HepG2 (cell line): ENCODE results near the gene WDR45B. TPM values are rescaled to one million over a fixed set of nuclear protein-coding genes. Genes with fewer than 3 reads are reported as not detected.
A peak's percentile ranks its signal among the peaks of the same experiment; 100 is the strongest.

ENCODE experiments used
- ATAC-seq: fragments of 200-7000 bp; cut with Tn5 transposase; 3 replicates; pipeline ENCODE4 v1.9.1; 2020; ENCODE audit warnings: mild to moderate bottlenecking, moderate library complexity
- BruUV-seq: library from RNA; stranded (reverse); fragments of 400-500 nt; replicated peaks from 2 replicates; lab custom pipeline; 2021; lab: Mats Ljungman, UMichigan
- CTCF ChIA-PET: fragments of 300-600 bp; formaldehyde crosslinking; extraction: SDS; loops from one replicate; lab custom pipeline; 2021; ENCODE audit warnings: low total read pairs, inconsistent platforms, low intra/inter-chr PET ratio; lab: Yijun Ruan, JAX
- POLR2A ChIA-PET: fragments of 350-600 bp; sonication (Branson Sonifier 250); formaldehyde crosslinking; loops from one replicate; lab custom pipeline; 2020; ENCODE audit warnings: antibody characterized with exemption, inconsistent platforms; lab: Yijun Ruan, JAX
- DNase-seq: peaks from one replicate; pipeline ENCODE4 v3.0.0-alpha.2; 2015; ENCODE audit warnings: low spot score
- FAIRE-seq: peaks from 3 replicates; lab custom pipeline; 2011; peaks lifted over from hg19 to GRCh38; lab: Jason Lieb, UNC
- H2AFZ ChIP-seq: one replicate; pipeline ENCODE4 v1.6.1; 2011; ENCODE audit warnings: low read length, inconsistent platforms
- H3K27ac ChIP-seq: fragments of 300-600 bp; 3 replicates; pipeline ENCODE4 v1.8.0; 2011; ENCODE audit warnings: mixed run types, mild to moderate bottlenecking, mixed read lengths, low read length, inconsistent platforms; ENCODE audit not compliant: insufficient read depth; ENCODE audit errors: extremely low read length
- H3K27me3 ChIP-seq, 2 experiments: fragments of 200-600 bp in 1 of 2; 2 replicates in 1 of 2; 3 replicates in 1 of 2; pipeline versions ENCODE4 v1.6.0 to v1.8.0; 2011; ENCODE audit warnings: low read length in 2 of 2, mild to moderate bottlenecking in 2 of 2, moderate library complexity in 2 of 2, inconsistent platforms in 1 of 2; ENCODE audit not compliant: insufficient read depth in 2 of 2, control insufficient read depth in 1 of 2
- H3K36me3 ChIP-seq, 2 experiments: fragments of 200-600 bp in 1 of 2; replicated peaks in 1 of 2; 2 replicates in 1 of 2; 3 replicates in 1 of 2; pipeline versions ENCODE4 v1.5.1 to v1.8.0; 2011; ENCODE audit warnings: low read length in 2 of 2, inconsistent platforms in 1 of 2; ENCODE audit not compliant: insufficient read depth in 2 of 2, control insufficient read depth in 1 of 2
- H3K4me1 ChIP-seq: 2 replicates; pipeline ENCODE4 v1.5.1; 2012; ENCODE audit warnings: low read length, inconsistent platforms; ENCODE audit not compliant: insufficient read depth
- H3K4me2 ChIP-seq: 2 replicates; pipeline ENCODE4 v1.6.0; 2011; ENCODE audit warnings: low read depth, low read length, inconsistent platforms
- H3K4me3 ChIP-seq, 3 experiments: fragments of 200-600 bp in 1 of 3; sonication (generic), shearing (Covaris generic) in 1 of 3; replicated peaks in 1 of 3; 2 replicates each; pipeline ENCODE4 v1.5.1; 2011 to 2016; ENCODE audit warnings: low read length in 3 of 3, inconsistent platforms in 2 of 3, low read depth in 2 of 3, mild to moderate bottlenecking in 2 of 3, control low read depth in 1 of 3, mixed read lengths in 1 of 3; ENCODE audit not compliant: insufficient read depth in 1 of 3
- H3K79me2 ChIP-seq: one replicate; pipeline ENCODE4 v1.6.1; 2011; ENCODE audit warnings: low read length, inconsistent platforms; ENCODE audit not compliant: insufficient read depth
- H3K9ac ChIP-seq: 2 replicates; pipeline ENCODE4 v1.6.0; 2011; ENCODE audit warnings: mild to moderate bottlenecking, low read depth, low read length, inconsistent platforms; ENCODE audit not compliant: insufficient read depth
- H3K9me3 ChIP-seq: 2 replicates; pipeline ENCODE4 v1.5.1; 2012; ENCODE audit warnings: mild to moderate bottlenecking, low read length
- H4K20me1 ChIP-seq: 2 replicates; pipeline ENCODE4 v1.6.0; 2011; ENCODE audit warnings: inconsistent platforms, mild to moderate bottlenecking, low read length, moderate library complexity; ENCODE audit not compliant: insufficient read depth
- CHCHD3 ChIP-seq: sonication (generic); formaldehyde crosslinking; IDR thresholded peaks from 2 replicates; pipeline ENCODE4 v1.8.0; 2022; ENCODE audit warnings: mild to moderate bottlenecking, missing genetic modification reagents, moderate library complexity
- ETV6 ChIP-seq: sonication (generic); formaldehyde crosslinking; conservative IDR thresholded peaks from 2 replicates; pipeline ENCODE4 v1.4.0; 2020; ENCODE audit warnings: missing genetic modification reagents
- FOXA1 ChIP-seq, 2 experiments: fragments of 450-650 bp in 1 of 2; sonication (generic) in 1 of 2; formaldehyde crosslinking in 1 of 2; IDR thresholded peaks; 2 replicates each; pipeline versions ENCODE4 v1.4.0 to v1.6.1; 2016 to 2020; ENCODE audit warnings: missing genetic modification reagents in 1 of 2
- GATAD1 ChIP-seq: IDR thresholded peaks from 2 replicates; pipeline ENCODE4 v1.6.1; 2016; ENCODE audit warnings: missing genetic modification reagents, missing compliant biosample characterization
- HNRNPUL1 ChIP-seq: fragments of 200-400 bp; formaldehyde crosslinking; IDR thresholded peaks from 2 replicates; pipeline ENCODE4 v1.6.1; 2017; ENCODE audit warnings: low read depth, mild to moderate bottlenecking, low read length, moderate library complexity
- NFYB ChIP-seq: sonication (generic); formaldehyde crosslinking; IDR thresholded peaks from 2 replicates; pipeline ENCODE4 v1.4.0; 2020; ENCODE audit warnings: missing genetic modification reagents
- NKX3-1 ChIP-seq: sonication (generic); formaldehyde crosslinking; IDR thresholded peaks from 2 replicates; pipeline ENCODE4 v1.5.0; 2020; ENCODE audit warnings: missing genetic modification reagents
- PITX1 ChIP-seq: sonication (generic); formaldehyde crosslinking; IDR thresholded peaks from 2 replicates; pipeline ENCODE4 v1.5.1; 2020; ENCODE audit warnings: mild to moderate bottlenecking, missing genetic modification reagents
- PLRG1 ChIP-seq: fragments of 450-650 bp; conservative IDR thresholded peaks from 2 replicates; pipeline ENCODE4 v1.6.1; 2016
- POLR2G ChIP-seq: fragments of 200-400 bp; formaldehyde crosslinking; IDR thresholded peaks from 2 replicates; pipeline ENCODE4 v1.6.1; 2018; ENCODE audit warnings: mild to moderate bottlenecking, low read depth, low read length, moderate library complexity
- RBM22 ChIP-seq: fragments of 200-400 bp; formaldehyde crosslinking; optimal IDR thresholded peaks from 2 replicates; pipeline ENCODE3; 2017; ENCODE audit warnings: mild to moderate bottlenecking, low read length, moderate library complexity
- SMYD3 ChIP-seq: sonication (generic); formaldehyde crosslinking; IDR thresholded peaks from 2 replicates; pipeline ENCODE4 v1.8.1; 2023; ENCODE audit warnings: mild to moderate bottlenecking, missing genetic modification reagents
- TFDP1 ChIP-seq: IDR thresholded peaks from 2 replicates; pipeline ENCODE4 v1.6.1; 2016; ENCODE audit warnings: missing compliant biosample characterization, missing genetic modification reagents, borderline replicate concordance
- ZBTB25 ChIP-seq: IDR thresholded peaks from 2 replicates; pipeline ENCODE4 v1.6.1; 2018; ENCODE audit warnings: missing genetic modification reagents
- ZBTB33 ChIP-seq: sonication (generic); formaldehyde crosslinking; IDR thresholded peaks from 2 replicates; pipeline ENCODE4 v1.4.0; 2020; ENCODE audit warnings: missing genetic modification reagents
- ZBTB38 ChIP-seq: sonication (generic); formaldehyde crosslinking; IDR thresholded peaks from 2 replicates; pipeline ENCODE4 v1.5.1; 2020; ENCODE audit warnings: mild to moderate bottlenecking, missing genetic modification reagents
- ZC3H13 ChIP-seq: sonication (generic); formaldehyde crosslinking; IDR thresholded peaks from 2 replicates; pipeline ENCODE4 v1.8.1; 2023; ENCODE audit warnings: mild to moderate bottlenecking, missing genetic modification reagents, moderate library complexity
- ZNF12 ChIP-seq: sonication (generic); formaldehyde crosslinking; IDR thresholded peaks from 2 replicates; pipeline ENCODE4 v1.5.0; 2020; ENCODE audit warnings: missing genetic modification reagents
- ZNF17 ChIP-seq: sonication (generic); formaldehyde crosslinking; IDR thresholded peaks from 2 replicates; pipeline ENCODE4 v1.5.0; 2020; ENCODE audit warnings: mild to moderate bottlenecking, missing genetic modification reagents
- ZNF317 ChIP-seq: sonication (generic); formaldehyde crosslinking; IDR thresholded peaks from 2 replicates; pipeline ENCODE4 v1.5.0; 2020; ENCODE audit warnings: mild to moderate bottlenecking, missing genetic modification reagents
- ZNF460 ChIP-seq: sonication (generic); formaldehyde crosslinking; IDR thresholded peaks from 2 replicates; pipeline ENCODE4 v1.5.1; 2020; ENCODE audit warnings: missing genetic modification reagents, mild to moderate bottlenecking, borderline replicate concordance
- ZNF567 ChIP-seq: sonication (generic); formaldehyde crosslinking; IDR thresholded peaks from 2 replicates; pipeline ENCODE4 v1.8.1; 2023; ENCODE audit warnings: mild to moderate bottlenecking, missing genetic modification reagents, borderline replicate concordance
- ZNF737 ChIP-seq: sonication (generic); formaldehyde crosslinking; IDR thresholded peaks from 2 replicates; pipeline ENCODE4 v1.5.0; 2020; ENCODE audit warnings: missing genetic modification reagents, mild to moderate bottlenecking, borderline replicate concordance
- ZSCAN9 ChIP-seq: IDR thresholded peaks from 2 replicates; pipeline ENCODE4 v1.6.1; 2016; ENCODE audit warnings: borderline replicate concordance
- WGBS: methylation state at CpG from one replicate; pipeline ENCODE4 v1.1.6; 2017; ENCODE audit warnings: low lambda C conversion rate; 5-methylcytosine and 5-hydroxymethylcytosine counted together
- in situ Hi-C: cut with HindIII; loops from 2 replicates; pipeline ENCODE4 v1.10.0; 2017; ENCODE audit warnings: low pct_unique_long_range_greater_than_20kb; ENCODE audit not compliant: extremely low pct_ligation_motif_present
- intact Hi-C: fragments of 100-400 bp; cut with micrococcal nuclease; formaldehyde crosslinking; loops from one replicate; pipeline ENCODE4 v1.10.0; 2022; ENCODE audit not compliant: unreplicated experiment
- polyA plus RNA-seq, 8 experiments: library from polyadenylated mRNA; depleted of rRNA in 3 of 8; stranded (reverse) in 7 of 8; unstranded in 1 of 8; fragments of >200 nt; fragmentation: Illumina TruSeq in 4 of 8; extraction: Trizol in 4 of 8; gene quantifications; 2 replicates each; pipeline versions ENCODE4 v1.2.1 to v1.2.3, GENCODE V29; 2011 to 2016; ENCODE audit warnings: low read depth in 4 of 8, missing spikeins in 1 of 8, mixed read lengths in 1 of 8; ENCODE audit not compliant: insufficient read depth in 1 of 8
- total RNA-seq, 5 experiments: library from RNA; depleted of rRNA; stranded (reverse); fragments of >200 nt; fragmentation: Illumina TruSeq; extraction: Trizol; gene quantifications; 2 replicates each; pipeline ENCODE4 v1.2.3, GENCODE V29; 2016; ENCODE audit warnings: low read depth in 1 of 5

The WDR45B gene
- total and polyA plus RNA-seq, 2 of the 13 experiments (the other 11 are each of a cell fraction or from before 2014, with no cell fraction given) = 86.2 to 155 TPM

- POLR2A ChIA-PET = interaction anchor here (1.5 kb wide), 1 partner anchor 35 kb away, joined by 6 read pairs; no protein-coding TSS in a partner anchor
- Histone ChIP-seq H4K20me1 (peaks cover 7% of the 10 kb centered on the region; the same call in 1 of the 2 replicates), H3K4me3 (no peak overlapping the region), H3K4me2 (no peak overlapping the region), H3K36me3 (peaks cover 37 to 56% of the 10 kb centered on the region in 2 experiments), H3K9me3 (no peaks in the 10 kb centered on the region), H3K27me3 (no peaks in the 10 kb centered on the region), H3K27ac (no peak overlapping the region), H3K4me1 (peaks cover 14% of the 10 kb centered on the region), H2AFZ (no peak overlapping the region), H3K79me2 (no peaks in the 10 kb centered on the region), H3K9ac (no peak overlapping the region)
- CTCF ChIA-PET = no interaction called here
- DNase-seq (no peak), ATAC-seq (no peak), FAIRE-seq (no peak)
- BruUV-seq = no TSS peak
- WGBS = 96% methylated on average over 18 of the region's 18 CpGs
- intact Hi-C loops (no loop called here), in situ Hi-C loops (no loop called here)
- TF ChIP-seq TFDP1 (CRISPR knock-in tag) (no peak), ETV6 (CRISPR knock-in tag) (no peak), CHCHD3 (no peak), FOXA1 (IDR thresholded peaks at IDR 0.05) (no peak), FOXA1 (CRISPR knock-in tag; IDR thresholded peaks at IDR 0.05) (no peak), PITX1 (CRISPR knock-in tag) (no peak), ZBTB38 (CRISPR knock-in tag) (peak; percentile 30; the same call in 1 of the 2 replicates), ZNF317 (CRISPR knock-in tag) (peak; percentile 66; the same call in 1 of the 2 replicates), NFYB (CRISPR knock-in tag) (no peak), ZNF737 (CRISPR knock-in tag) (no peak), ZNF460 (CRISPR knock-in tag) (no peak), ZBTB25 (CRISPR knock-in tag) (no peak), HNRNPUL1 (no peak), ZNF12 (no peak), PLRG1 (no peak), ZNF567 (CRISPR knock-in tag) (no peak), GATAD1 (CRISPR knock-in tag) (no peak), POLR2G (no peak), ZBTB33 (peak; percentile 36; the same call in 1 of the 2 replicates), SMYD3 (no peak), NKX3-1 (CRISPR knock-in tag) (no peak), ZC3H13 (CRISPR knock-in tag) (0 out of 2 replicates have a peak, but pooled peaks have one; percentile 23), RBM22 (peak; percentile 71), ZNF17 (CRISPR knock-in tag) (no peak), ZSCAN9 (CRISPR knock-in tag) (no peak)
These were observed 44.2 kb downstream of the WDR45B start for GRCh38 chr17:82603981-82604448.
